GM23338 (cell line): Measurements from ENCODE around the gene BTBD19. TPM values are rescaled to one million over a fixed set of nuclear protein-coding genes. Genes with fewer than 3 reads are reported as not detected.

Experiments
- ATAC-seq: fragments of 200-7000 bp; cut with Tn5 transposase; 3 replicates; pipeline ENCODE4 v1.9.1; 2020
- DNase-seq: peaks from one replicate; pipeline ENCODE4 v3.0.0-alpha.2; 2015; ENCODE audit warnings: low spot score
- H2AFZ ChIP-seq: fragments of 200-600 bp; sonication (generic); 2 replicates; pipeline ENCODE4 v1.8.0; 2016; ENCODE audit warnings: antibody characterized with exemption, mild to moderate bottlenecking, moderate library complexity
- H3F3A ChIP-seq: fragments of 200-600 bp; sonication (generic); replicated peaks from 2 replicates; pipeline ENCODE4 v1.8.0; 2017; ENCODE audit warnings: antibody characterized with exemption, mixed run types, low read depth
- H3K27ac ChIP-seq: fragments of 200-600 bp; sonication (generic); 2 replicates; pipeline ENCODE4 v1.6.1; 2016; ENCODE audit warnings: low read depth
- H3K27me3 ChIP-seq: fragments of 200-600 bp; sonication (generic); 2 replicates; pipeline ENCODE4 v1.8.0; 2016; ENCODE audit warnings: mild to moderate bottlenecking, mixed run types, moderate library complexity; ENCODE audit not compliant: insufficient read depth
- H3K36me3 ChIP-seq: fragments of 200-600 bp; sonication (generic); 2 replicates; pipeline ENCODE4 v1.8.0; 2016; ENCODE audit warnings: mild to moderate bottlenecking; ENCODE audit not compliant: insufficient read depth
- H3K4me1 ChIP-seq: fragments of 200-600 bp; sonication (generic); 2 replicates; pipeline ENCODE4 v1.8.0; 2016; ENCODE audit warnings: mild to moderate bottlenecking, moderate library complexity; ENCODE audit not compliant: insufficient read depth
- H3K4me2 ChIP-seq: fragments of 200-600 bp; sonication (generic); 2 replicates; pipeline ENCODE4 v1.7.1; 2017; ENCODE audit warnings: mixed run types
- H3K4me3 ChIP-seq: fragments of 200-600 bp; sonication (generic); 2 replicates; pipeline ENCODE4 v1.6.1; 2016; ENCODE audit warnings: mixed run types
- H3K79me2 ChIP-seq: fragments of 200-600 bp; sonication (generic); replicated peaks from 2 replicates; pipeline ENCODE4 v1.8.0; 2017; ENCODE audit warnings: mild to moderate bottlenecking; ENCODE audit not compliant: insufficient read depth
- H3K9me2 ChIP-seq: fragments of 200-600 bp; sonication (generic); 2 replicates; pipeline ENCODE4 v1.8.0; 2017; ENCODE audit not compliant: insufficient read depth
- H4K20me1 ChIP-seq: fragments of 200-600 bp; sonication (generic); replicated peaks from 2 replicates; pipeline ENCODE4 v1.8.0; 2017; ENCODE audit warnings: mild to moderate bottlenecking; ENCODE audit not compliant: insufficient read depth
- H3K27ac Mint-ChIP-seq: 2 replicates; pipeline ENCODE4 v1.8.0; 2020; ENCODE audit warnings: inconsistent platforms, mild to moderate bottlenecking, moderate library complexity, mixed read lengths
- H3K27me3 Mint-ChIP-seq: 3 replicates; pipeline ENCODE4 v1.8.0; 2022; ENCODE audit warnings: low read depth, mild to moderate bottlenecking, moderate library complexity, mixed read lengths, inconsistent platforms; ENCODE audit not compliant: insufficient read depth, poor library complexity
- H3K36me3 Mint-ChIP-seq: 3 replicates; pipeline ENCODE4 v1.8.0; 2021; ENCODE audit warnings: low read depth, mild to moderate bottlenecking, inconsistent platforms, moderate library complexity, mixed read lengths
- H3K4me1 Mint-ChIP-seq: 3 replicates; pipeline ENCODE4 v1.8.0; 2020; ENCODE audit warnings: mild to moderate bottlenecking, inconsistent platforms, mixed read lengths
- H3K4me3 Mint-ChIP-seq: 3 replicates; pipeline ENCODE4 v1.8.0; 2021; ENCODE audit warnings: moderate library complexity, mild to moderate bottlenecking, inconsistent platforms, mixed read lengths
- H3K9me3 Mint-ChIP-seq: 3 replicates; pipeline ENCODE4 v1.8.0; 2020; ENCODE audit warnings: moderate library complexity, mild to moderate bottlenecking, inconsistent platforms, mixed read lengths
- CREB1 ChIP-seq: fragments of 250-450 bp; sonication (Bioruptor Pico); IDR thresholded peaks from 2 replicates; pipeline ENCODE4 v1.5.0; 2020; ENCODE audit warnings: low read depth, mild to moderate bottlenecking, moderate library complexity
- ETS1 ChIP-seq: IDR thresholded peaks from 2 replicates; pipeline ENCODE4 v1.6.1; 2016; ENCODE audit warnings: antibody characterized with exemption
- EZH2 ChIP-seq: fragments of 200-600 bp; sonication (generic); IDR thresholded peaks from one replicate; pipeline ENCODE4 v1.8.0; 2017; ENCODE audit warnings: antibody characterized with exemption, mild to moderate bottlenecking, low read depth; ENCODE audit not compliant: unreplicated experiment
- EZH2phosphoT487 ChIP-seq: fragments of 200-600 bp; sonication (generic); IDR thresholded peaks from one replicate; pipeline ENCODE4 v1.8.1; 2018; ENCODE audit warnings: antibody characterized with exemption; ENCODE audit not compliant: unreplicated experiment
- JUNB ChIP-seq: IDR thresholded peaks from one replicate; pipeline ENCODE4 v1.6.1; 2016; ENCODE audit warnings: antibody characterized with exemption; ENCODE audit not compliant: unreplicated experiment
- NANOG ChIP-seq: IDR thresholded peaks from 2 replicates; pipeline ENCODE4 v1.6.1; 2016; ENCODE audit warnings: antibody characterized with exemption, borderline replicate concordance
- POLR2AphosphoS5 ChIP-seq: IDR thresholded peaks from 2 replicates; pipeline ENCODE4 v1.6.1; 2016; ENCODE audit warnings: antibody characterized with exemption, low read depth
- ZNF331 ChIP-seq: fragments of 250-450 bp; sonication (Bioruptor Pico); IDR thresholded peaks from 2 replicates; pipeline ENCODE4 v1.5.0; 2020; ENCODE audit warnings: low read depth, mild to moderate bottlenecking, moderate library complexity
- polyA plus RNA-seq: library from polyadenylated mRNA; unstranded; fragments of >200 nt; fragmentation: Nextera tagmentation; extraction: Ambion mirVana; gene quantifications from 2 replicates; pipeline ENCODE4 v1.2.1, GENCODE V29; 2016
- total RNA-seq: library from RNA; depleted of rRNA; stranded (reverse); fragments of >200 nt; shearing (Covaris generic); gene quantifications from 2 replicates; pipeline ENCODE4 v1.2.3, GENCODE V29; 2014
- TF ChIP-seq, protein P1 (sequence below): IDR thresholded peaks from one replicate; pipeline ENCODE4 v1.6.1; 2018; ENCODE audit warnings: antibody characterized with exemption; ENCODE audit not compliant: unreplicated experiment

Gene BTBD19
- total and polyA plus RNA-seq, 2 experiments from 2014 or later = 0.37 to 0.66 TPM

GRCh38 chr1:44777547-44777946 is 30.8 kb upstream of the BTBD19 start:
- Histone ChIP-seq H3K4me1 (peaks cover 15% of the 10 kb centered on the region), H3K4me3 (peak overlapping the region; percentile 99), H3F3A (peaks cover 66% of the 10 kb centered on the region), H3K9me2 (no peaks in the 10 kb centered on the region), H2AFZ (no peak overlapping the region), H3K27ac (peak overlapping the region; percentile 90), H4K20me1 (peaks cover 35% of the 10 kb centered on the region), H3K36me3 (peaks cover 37% of the 10 kb centered on the region), H3K79me2 (peaks cover 43% of the 10 kb centered on the region), H3K4me2 (peak overlapping the region; percentile 100), H3K27me3 (no peaks in the 10 kb centered on the region)
- H3K4me3 Mint-ChIP-seq = peak overlapping the region; percentile 87
- H3K36me3 Mint-ChIP-seq = peaks cover 64% of the 10 kb centered on the region
- H3K27ac Mint-ChIP-seq = peak overlapping the region; percentile 93
- no peaks in the 10 kb centered on the region; the same call in 2 of the 3 replicates for H3K9me3 Mint-ChIP-seq
- peaks cover 30% of the 10 kb centered on the region for H3K27me3 Mint-ChIP-seq
- no peak for ATAC-seq
- TF ChIP-seq POLR2AphosphoS5 (0 out of 2 replicates have a peak, but pooled peaks have one; percentile 8), JUNB (no peak)
- H3K4me1 Mint-ChIP-seq = peaks cover 20% of the 10 kb centered on the region
- no peak for DNase-seq

GRCh38 chr1:44777969-44778635 is 30.2 kb upstream of the BTBD19 start:
- Mint-ChIP-seq H3K36me3 (peaks cover 64% of the 10 kb centered on the region), H3K4me3 (peak overlapping the region; percentile 87), H3K27ac (peak overlapping the region; percentile 93), H3K4me1 (peaks cover 20% of the 10 kb centered on the region), H3K9me3 (no peaks in the 10 kb centered on the region; the same call in 2 of the 3 replicates), H3K27me3 (peaks cover 30% of the 10 kb centered on the region)
- Histone ChIP-seq H3K4me1 (peaks cover 15% of the 10 kb centered on the region), H3K79me2 (peaks cover 43% of the 10 kb centered on the region), H4K20me1 (peaks cover 35% of the 10 kb centered on the region), H3K27ac (peak overlapping the region; percentile 90), H3F3A (peaks cover 72% of the 10 kb centered on the region), H3K4me2 (peak overlapping the region; percentile 100), H3K9me2 (no peaks in the 10 kb centered on the region), H3K36me3 (peaks cover 37% of the 10 kb centered on the region), H3K4me3 (peak overlapping the region; percentile 99), H3K27me3 (no peaks in the 10 kb centered on the region), H2AFZ (no peak overlapping the region)
- ATAC-seq = no peak
- DNase-seq = no peak
- 0 out of 2 replicates have a peak, but pooled peaks have one; percentile 4 for TF ChIP-seq POLR2AphosphoS5
- no peak for TF ChIP-seq ZNF331 (CRISPR knock-in tag)

- H3K27ac ChIP-seq = peak overlapping the region; percentile 90
- H2AFZ ChIP-seq = no peak overlapping the region
- Mint-ChIP-seq H3K4me3 (peak overlapping the region; percentile 87), H3K27ac (peak overlapping the region; percentile 77; the same call in 1 of the 2 replicates), H3K36me3 (peaks cover 64% of the 10 kb centered on the region), H3K9me3 (no peaks in the 10 kb centered on the region; the same call in 2 of the 3 replicates), H3K4me1 (peaks cover 28% of the 10 kb centered on the region), H3K27me3 (peaks cover 34% of the 10 kb centered on the region)
- no peak overlapping the region; the same call in 1 of the 2 replicates for H3K4me2 ChIP-seq
- H3F3A ChIP-seq = peaks cover 80% of the 10 kb centered on the region
- H3K4me1 ChIP-seq = peaks cover 20% of the 10 kb centered on the region
- H3K36me3 ChIP-seq = peaks cover 37% of the 10 kb centered on the region
- ATAC-seq (no peak), DNase-seq (no peak)
- peak overlapping the region; percentile 26; the same call in 1 of the 2 replicates for H3K4me3 ChIP-seq
- no peaks in the 10 kb centered on the region for H3K9me2 ChIP-seq
- peaks cover 43% of the 10 kb centered on the region for H3K79me2 ChIP-seq
- no peaks in the 10 kb centered on the region for H3K27me3 ChIP-seq
- H4K20me1 ChIP-seq = peaks cover 35% of the 10 kb centered on the region
- TF ChIP-seq ETS1 = no peak
- TF ChIP-seq EZH2 = no peak
- no peak for TF ChIP-seq NANOG
- TF ChIP-seq CREB1 (CRISPR knock-in tag) = no peak
- TF ChIP-seq, protein P1, sequence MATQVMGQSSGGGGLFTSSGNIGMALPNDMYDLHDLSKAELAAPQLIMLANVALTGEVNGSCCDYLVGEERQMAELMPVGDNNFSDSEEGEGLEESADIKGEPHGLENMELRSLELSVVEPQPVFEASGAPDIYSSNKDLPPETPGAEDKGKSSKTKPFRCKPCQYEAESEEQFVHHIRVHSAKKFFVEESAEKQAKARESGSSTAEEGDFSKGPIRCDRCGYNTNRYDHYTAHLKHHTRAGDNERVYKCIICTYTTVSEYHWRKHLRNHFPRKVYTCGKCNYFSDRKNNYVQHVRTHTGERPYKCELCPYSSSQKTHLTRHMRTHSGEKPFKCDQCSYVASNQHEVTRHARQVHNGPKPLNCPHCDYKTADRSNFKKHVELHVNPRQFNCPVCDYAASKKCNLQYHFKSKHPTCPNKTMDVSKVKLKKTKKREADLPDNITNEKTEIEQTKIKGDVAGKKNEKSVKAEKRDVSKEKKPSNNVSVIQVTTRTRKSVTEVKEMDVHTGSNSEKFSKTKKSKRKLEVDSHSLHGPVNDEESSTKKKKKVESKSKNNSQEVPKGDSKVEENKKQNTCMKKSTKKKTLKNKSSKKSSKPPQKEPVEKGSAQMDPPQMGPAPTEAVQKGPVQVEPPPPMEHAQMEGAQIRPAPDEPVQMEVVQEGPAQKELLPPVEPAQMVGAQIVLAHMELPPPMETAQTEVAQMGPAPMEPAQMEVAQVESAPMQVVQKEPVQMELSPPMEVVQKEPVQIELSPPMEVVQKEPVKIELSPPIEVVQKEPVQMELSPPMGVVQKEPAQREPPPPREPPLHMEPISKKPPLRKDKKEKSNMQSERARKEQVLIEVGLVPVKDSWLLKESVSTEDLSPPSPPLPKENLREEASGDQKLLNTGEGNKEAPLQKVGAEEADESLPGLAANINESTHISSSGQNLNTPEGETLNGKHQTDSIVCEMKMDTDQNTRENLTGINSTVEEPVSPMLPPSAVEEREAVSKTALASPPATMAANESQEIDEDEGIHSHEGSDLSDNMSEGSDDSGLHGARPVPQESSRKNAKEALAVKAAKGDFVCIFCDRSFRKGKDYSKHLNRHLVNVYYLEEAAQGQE = no peak
- TF ChIP-seq EZH2phosphoT487 = no peak
- no peak for TF ChIP-seq ZNF331 (CRISPR knock-in tag)
Observed at GRCh38 chr1:44778705-44779576, 29.4 kb upstream of the BTBD19 start.
